Fibroblast of the aortic adventitia (primary cell): ENCODE results near the gene GALNT13. TPM values are rescaled to one million over a fixed set of nuclear protein-coding genes. Genes with fewer than 3 reads are reported as not detected.
"Not testable (repeated sequence)": the region's sequence is repeated elsewhere in the genome, so short reads cannot be mapped to it uniquely, and the experiment has no call there.

Source experiments
- DNase-seq: peaks from one replicate; pipeline ENCODE4 v3.0.0-alpha.2; 2010; ENCODE audit warnings: low read depth
- H3K4me3 ChIP-seq: 2 replicates; pipeline ENCODE4 v1.5.1; 2011; ENCODE audit warnings: low read depth, mild to moderate bottlenecking, control low read depth, low read length, moderate library complexity
- total RNA-seq: library from RNA; depleted of rRNA; stranded (reverse); fragments of >200 nt; gene quantifications from 2 replicates; pipeline ENCODE4 v1.2.3, GENCODE V29; 2012; ENCODE audit warnings: low replicate concordance
- TF ChIP-seq, protein P1 (sequence below): IDR thresholded peaks from 2 replicates; pipeline ENCODE4 v1.5.1; 2011; ENCODE audit warnings: mild to moderate bottlenecking, low read length, control low read depth, inconsistent platforms; ENCODE audit not compliant: insufficient read depth

GALNT13 gene
- total RNA-seq, 1 donor, result 0.45 TPM

DNA sequence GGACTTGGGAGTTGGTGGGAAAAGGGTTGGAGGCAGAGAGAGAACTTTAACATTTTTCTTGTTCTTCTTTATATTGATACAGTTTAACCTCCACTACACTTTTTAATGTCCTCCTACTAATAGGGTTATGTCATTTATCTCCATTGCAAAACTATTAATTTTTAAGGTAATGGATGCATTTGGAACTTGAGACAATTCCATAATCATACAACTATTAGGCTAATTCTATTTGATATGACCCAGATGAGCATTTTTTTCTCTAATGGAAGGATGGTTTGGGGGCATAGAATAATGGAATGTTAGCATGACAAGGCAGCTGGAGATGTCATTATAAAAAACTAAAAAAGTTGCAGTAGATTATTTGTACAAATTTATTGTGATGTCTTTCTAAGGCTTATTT is 587.6 kb downstream of the GALNT13 start:
- no peak for DNase-seq
- H3K4me3 ChIP-seq, result no peak overlapping the region
- TF ChIP-seq, protein P1, sequence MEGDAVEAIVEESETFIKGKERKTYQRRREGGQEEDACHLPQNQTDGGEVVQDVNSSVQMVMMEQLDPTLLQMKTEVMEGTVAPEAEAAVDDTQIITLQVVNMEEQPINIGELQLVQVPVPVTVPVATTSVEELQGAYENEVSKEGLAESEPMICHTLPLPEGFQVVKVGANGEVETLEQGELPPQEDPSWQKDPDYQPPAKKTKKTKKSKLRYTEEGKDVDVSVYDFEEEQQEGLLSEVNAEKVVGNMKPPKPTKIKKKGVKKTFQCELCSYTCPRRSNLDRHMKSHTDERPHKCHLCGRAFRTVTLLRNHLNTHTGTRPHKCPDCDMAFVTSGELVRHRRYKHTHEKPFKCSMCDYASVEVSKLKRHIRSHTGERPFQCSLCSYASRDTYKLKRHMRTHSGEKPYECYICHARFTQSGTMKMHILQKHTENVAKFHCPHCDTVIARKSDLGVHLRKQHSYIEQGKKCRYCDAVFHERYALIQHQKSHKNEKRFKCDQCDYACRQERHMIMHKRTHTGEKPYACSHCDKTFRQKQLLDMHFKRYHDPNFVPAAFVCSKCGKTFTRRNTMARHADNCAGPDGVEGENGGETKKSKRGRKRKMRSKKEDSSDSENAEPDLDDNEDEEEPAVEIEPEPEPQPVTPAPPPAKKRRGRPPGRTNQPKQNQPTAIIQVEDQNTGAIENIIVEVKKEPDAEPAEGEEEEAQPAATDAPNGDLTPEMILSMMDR, result no peak

DNA sequence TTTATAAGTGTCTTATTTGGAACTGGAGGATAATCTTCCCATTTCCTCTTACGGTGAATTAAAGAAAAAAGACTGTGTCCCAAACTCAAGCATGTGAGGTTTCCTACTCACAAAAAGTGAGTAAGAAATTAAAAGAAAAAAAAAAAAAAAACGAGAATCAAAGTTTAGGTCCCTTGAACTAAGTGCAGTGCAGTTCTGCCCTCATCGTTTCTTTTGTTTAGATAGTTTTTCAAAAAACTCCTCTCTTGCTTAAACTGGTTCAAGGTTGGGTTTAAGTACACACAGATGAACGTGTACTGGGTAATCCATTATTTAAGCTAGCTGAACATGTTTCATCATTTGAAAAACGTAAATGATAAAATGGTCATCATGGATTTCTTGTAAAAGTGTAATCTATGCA is 590.9 kb downstream of the GALNT13 start:
- no peak overlapping the region for H3K4me3 ChIP-seq
- DNase-seq, result no peak
- TF ChIP-seq, protein P1, result no peak

DNA sequence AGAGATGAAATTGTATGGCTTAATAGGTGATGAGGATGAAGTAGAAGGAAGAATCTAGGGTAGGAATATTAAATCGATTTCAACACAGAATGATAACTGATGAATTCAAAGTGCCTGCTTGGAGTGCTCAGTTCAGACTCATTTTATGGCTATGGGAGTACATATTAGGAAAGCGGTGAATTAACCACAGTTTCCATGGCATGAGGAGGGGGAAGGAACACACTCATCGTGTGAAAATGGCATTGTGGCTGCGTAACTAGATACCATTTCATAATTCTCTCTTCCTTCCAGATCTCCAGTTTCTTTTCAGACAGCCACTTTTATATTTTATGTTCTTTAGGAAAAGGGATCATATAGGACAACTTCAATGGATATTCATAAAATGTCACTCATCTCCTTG is 594.5 kb downstream of the GALNT13 start:
- TF ChIP-seq, protein P1, result no peak
- no peak for DNase-seq
- H3K4me3 ChIP-seq, result no peak overlapping the region

DNA sequence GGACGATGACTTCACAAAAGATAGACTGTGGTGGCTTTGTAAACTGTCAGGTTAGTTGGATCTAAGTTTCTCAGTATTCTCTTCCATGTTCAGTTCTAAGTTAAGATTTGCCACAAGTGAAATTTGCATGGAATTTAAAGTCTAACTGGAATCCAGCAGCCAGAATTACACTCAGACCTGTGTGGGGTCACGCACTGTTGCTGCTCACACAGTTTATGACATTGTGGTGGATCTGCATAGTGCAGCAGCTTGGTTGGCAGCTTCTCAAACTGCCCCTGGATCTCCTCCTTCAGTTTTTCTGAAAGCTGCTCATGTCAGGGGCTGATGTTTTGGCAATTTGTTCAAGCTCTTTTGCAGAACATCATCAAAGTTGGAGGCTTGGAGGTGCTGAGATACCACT is 598.7 kb downstream of the GALNT13 start:
- no peak for DNase-seq
- TF ChIP-seq, protein P1, result no peak
- no peak overlapping the region for H3K4me3 ChIP-seq

DNA sequence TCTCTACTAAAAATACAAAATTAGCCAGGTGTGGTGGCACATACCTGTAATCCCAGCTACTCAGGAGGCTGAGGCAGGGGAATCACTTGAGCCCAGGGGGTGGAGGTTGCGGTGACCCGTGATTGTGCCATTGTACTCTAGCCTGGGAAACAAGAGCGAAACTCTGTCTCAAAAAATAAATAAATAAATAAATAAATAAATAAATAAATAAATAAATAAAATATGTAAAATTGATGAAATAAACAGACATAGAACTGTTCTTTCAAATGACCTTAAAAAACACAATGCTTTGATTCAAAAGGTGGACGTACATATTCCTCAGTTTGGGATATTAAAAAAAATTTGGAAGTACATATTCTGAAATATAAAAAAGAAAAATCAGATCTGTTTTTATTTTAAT is 599.8 kb downstream of the GALNT13 start:
- not testable (repeated sequence) for H3K4me3 ChIP-seq, DNase-seq

DNA sequence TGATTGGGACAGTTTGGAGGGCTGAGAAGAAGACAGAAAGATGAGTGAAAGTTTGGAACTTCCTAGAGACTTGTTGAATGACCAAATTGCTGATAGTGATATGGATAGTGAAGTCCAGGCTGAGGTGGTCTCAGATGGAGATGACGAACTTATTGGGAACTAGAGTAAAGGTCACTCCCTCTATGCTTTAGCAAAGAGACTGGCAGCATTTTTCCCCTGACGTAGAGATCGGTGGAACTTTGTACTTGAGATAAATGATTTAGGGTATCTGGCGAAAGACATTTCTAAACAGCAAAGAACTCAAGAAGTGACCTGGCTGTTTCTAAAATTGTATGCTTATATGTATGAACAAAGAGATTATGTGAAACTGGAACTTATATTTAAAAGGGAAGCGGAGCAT is 605.6 kb downstream of the GALNT13 start:
- no peak for DNase-seq
- TF ChIP-seq, protein P1, result no peak
- H3K4me3 ChIP-seq, result no peak overlapping the region

DNA sequence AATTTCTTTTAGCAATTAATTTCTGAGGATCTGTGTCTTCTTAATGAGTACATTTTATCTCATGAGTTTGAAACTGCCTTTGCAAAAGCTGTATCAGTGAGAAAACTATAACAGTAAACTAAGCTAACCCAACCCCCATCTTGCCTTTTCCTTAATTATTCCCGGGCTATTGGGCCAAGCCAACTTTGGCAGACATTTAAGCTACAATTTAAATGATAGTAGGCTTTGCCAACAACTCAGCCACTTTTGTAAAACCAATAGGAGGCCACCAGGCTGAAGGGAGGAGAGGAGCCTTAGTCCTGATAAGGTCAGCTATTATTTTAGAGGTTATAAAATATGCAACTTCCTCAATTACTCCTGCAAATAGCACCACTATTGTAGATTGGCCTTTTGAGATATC is 608.8 kb downstream of the GALNT13 start:
- no peak overlapping the region for H3K4me3 ChIP-seq
- no peak for DNase-seq
- TF ChIP-seq, protein P1, result no peak

DNA sequence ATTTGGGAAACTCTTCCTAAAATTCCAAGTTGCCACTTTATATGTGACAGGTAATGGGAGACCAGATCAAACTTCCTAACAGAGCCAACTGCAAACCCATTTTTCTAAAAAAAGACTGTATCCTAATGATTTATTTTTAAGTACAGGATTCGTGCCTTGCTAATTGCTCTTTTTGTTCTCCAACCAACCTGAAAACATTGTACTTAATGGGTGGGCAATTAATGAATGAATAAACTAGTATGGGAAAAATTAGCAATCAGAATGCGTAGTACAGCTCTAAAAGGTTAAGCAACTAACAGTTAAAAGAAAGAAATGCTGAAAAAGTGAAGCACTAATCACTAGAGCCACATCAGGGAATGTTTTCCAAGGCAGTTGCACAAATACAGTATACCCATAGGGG is 609.6 kb downstream of the GALNT13 start:
- TF ChIP-seq, protein P1, result no peak
- no peak overlapping the region for H3K4me3 ChIP-seq
- no peak for DNase-seq
